HCT116 (cell line): ENCODE data around the gene EMSY. TPM values are rescaled to one million over a fixed set of nuclear protein-coding genes. Genes with fewer than 3 reads are reported as not detected.
"Not testable (repeated sequence)": the region's sequence is repeated elsewhere in the genome, so short reads cannot be mapped to it uniquely, and the experiment has no call there.

Source experiments
- ATAC-seq: fragments of 200-7000 bp; cut with Tn5 transposase; 2 replicates; pipeline ENCODE4 v1.9.1; 2020; ENCODE audit warnings: mild to moderate bottlenecking, moderate library complexity
- BruUV-seq: library from RNA; stranded (reverse); fragments of 400-500 nt; replicated peaks from 2 replicates; lab custom pipeline; 2021; lab: Mats Ljungman, UMichigan
- CTCF ChIA-PET: fragments of 300-600 bp; sonication (Branson Sonifier 250); formaldehyde crosslinking; loops from one replicate; lab custom pipeline; 2021; ENCODE audit warnings: antibody characterized with exemption; lab: Charles Lee
- POLR2A ChIA-PET: fragments of 300-600, 350-600 bp; sonication (Branson Sonifier 250); formaldehyde crosslinking; loops from one replicate; lab custom pipeline; 2021; ENCODE audit warnings: antibody characterized with exemption; lab: Charles Lee
- RAD21 ChIA-PET, 2 experiments: fragments of 300-600 bp; sonication (Branson Sonifier 250); formaldehyde crosslinking; loops; one replicate each; lab custom pipeline; 2023; ENCODE audit warnings: low total read pairs in 2 of 2; ENCODE audit not compliant: uncharacterized antibody in 2 of 2, unreplicated experiment in 2 of 2, low non-redundant PET in 1 of 2; lab: Charles Lee
- DNase-seq: peaks from one replicate; pipeline ENCODE4 v3.0.0-alpha.2; 2010; ENCODE audit warnings: low read depth, low spot score
- H2AFZ ChIP-seq: fragments of 200-600 bp; shearing (Covaris generic), sonication (generic); 2 replicates; pipeline ENCODE4 v1.6.1; 2017; ENCODE audit warnings: low read depth, mixed run types, mixed read lengths, antibody characterized with exemption, low read length; ENCODE audit not compliant: poor library complexity, severe bottlenecking
- H3K27ac ChIP-seq: 2 replicates; pipeline ENCODE4 v1.5.1; 2012; ENCODE audit warnings: low read depth, low read length
- H3K27me3 ChIP-seq: fragments of 200-600 bp; sonication (generic); 2 replicates; pipeline ENCODE4 v1.6.1; 2016; ENCODE audit warnings: mixed run types, low read length, mixed read lengths; ENCODE audit not compliant: insufficient read depth
- H3K36me3 ChIP-seq, 2 experiments: fragments of 200-500 bp in 1 of 2; fragments of 200-600 bp in 1 of 2; sonication (Bioruptor generic) in 1 of 2; sonication (generic) in 1 of 2; 2 replicates each; pipeline versions ENCODE4 v1.5.1 to v1.6.1; 2014 to 2016; ENCODE audit warnings: low read length in 2 of 2, inconsistent platforms in 1 of 2, mixed read lengths in 1 of 2, mixed run types in 1 of 2; ENCODE audit not compliant: insufficient read depth in 2 of 2, control insufficient read depth in 1 of 2
- H3K4me1 ChIP-seq, 2 experiments: fragments of 200-600 bp in 1 of 2; sonication (generic) in 1 of 2; 2 replicates each; pipeline versions ENCODE4 v1.5.1 to v1.6.1; 2012 to 2017; ENCODE audit warnings: low read length in 2 of 2, inconsistent platforms in 1 of 2, mild to moderate bottlenecking in 1 of 2, mixed read lengths in 1 of 2, mixed run types in 1 of 2, moderate library complexity in 1 of 2; ENCODE audit not compliant: insufficient read depth in 2 of 2, control insufficient read depth in 1 of 2
- H3K4me2 ChIP-seq: fragments of 200-600 bp; sonication (generic); 2 replicates; pipeline ENCODE4 v1.6.1; 2017; ENCODE audit warnings: mixed run types, low read length, mixed read lengths
- H3K4me3 ChIP-seq, 2 experiments: fragments of 200-600 bp in 1 of 2; sonication (generic) in 1 of 2; replicated peaks in 1 of 2; 2 replicates each; pipeline ENCODE4 v1.5.1; 2011 to 2016; ENCODE audit warnings: low read length in 2 of 2, control low read depth in 1 of 2, low read depth in 1 of 2, mild to moderate bottlenecking in 1 of 2, mixed read lengths in 1 of 2, mixed run types in 1 of 2
- H3K79me2 ChIP-seq: fragments of 200-600 bp; sonication (generic); 2 replicates; pipeline ENCODE4 v1.6.1; 2017; ENCODE audit warnings: mild to moderate bottlenecking, mixed run types, low read length, moderate library complexity, mixed read lengths; ENCODE audit not compliant: insufficient read depth
- H3K9ac ChIP-seq: fragments of 200-600 bp; sonication (generic); 2 replicates; pipeline ENCODE4 v1.6.1; 2016; ENCODE audit warnings: low read length, mixed read lengths
- H3K9me2 ChIP-seq: fragments of 200-600 bp; sonication (generic), shearing (Covaris generic); 2 replicates; pipeline ENCODE4 v1.6.1; 2017; ENCODE audit warnings: mixed run types, mild to moderate bottlenecking, moderate library complexity; ENCODE audit not compliant: insufficient read depth
- H3K9me3 ChIP-seq, 2 experiments: fragments of 200-500 bp in 1 of 2; fragments of 200-600 bp in 1 of 2; sonication (Bioruptor generic) in 1 of 2; sonication (generic) in 1 of 2; 2 replicates each; pipeline ENCODE4 v1.6.1; 2014 to 2017; ENCODE audit warnings: low read length in 2 of 2, mixed read lengths in 2 of 2, inconsistent platforms in 1 of 2, low read depth in 1 of 2, mild to moderate bottlenecking in 1 of 2, mixed run types in 1 of 2, moderate library complexity in 1 of 2; ENCODE audit not compliant: control insufficient read depth in 1 of 2, insufficient read depth in 1 of 2
- H4K20me1 ChIP-seq: fragments of 200-600 bp; sonication (generic), shearing (Covaris generic); 2 replicates; pipeline ENCODE4 v1.6.1; 2017; ENCODE audit warnings: mixed run types, mild to moderate bottlenecking, moderate library complexity; ENCODE audit not compliant: insufficient read depth
- MAX ChIP-seq: IDR thresholded peaks from 2 replicates; pipeline ENCODE4 v1.6.1; 2012
- SP1 ChIP-seq: IDR thresholded peaks from 2 replicates; pipeline ENCODE4 v1.6.1; 2012; ENCODE audit warnings: low read depth
- ZFX ChIP-seq: fragments of 450-650 bp; IDR thresholded peaks from 2 replicates; pipeline ENCODE4 v1.6.1; 2017
- intact Hi-C: fragments of 100-400 bp; cut with micrococcal nuclease; formaldehyde crosslinking; loops from 2 replicates; pipeline ENCODE4 v1.10.0; 2022
- total RNA-seq: library from RNA; stranded (reverse); gene quantifications from one replicate; pipeline ENCODE4 v1.2.1, GENCODE V29; 2021; ENCODE audit not compliant: unreplicated experiment

Gene EMSY
- total RNA-seq, 1 experiment from 2014 or later, result 22.7 TPM

GRCh38 chr11:76397383-76397782 is 47.4 kb upstream of the EMSY start:
- ChIA-PET POLR2A (no interaction called here), CTCF (no interaction called here)
- TF ChIP-seq MAX, result no peak
- TF ChIP-seq SP1, result no peak

GRCh38 chr11:76400967-76401366 is 43.9 kb upstream of the EMSY start:
- Histone ChIP-seq H3K4me2 (no peak overlapping the region), H4K20me1 (no peaks in the 10 kb centered on the region), H3K79me2 (no peaks in the 10 kb centered on the region), H3K4me3 (no peak overlapping the region), H3K36me3 (no peaks in the 10 kb centered on the region), H2AFZ (no peak overlapping the region), H3K9me3 (no peaks in the 10 kb centered on the region), H3K27ac (no peak overlapping the region), H3K27me3 (no peaks in the 10 kb centered on the region), H3K4me1 (no peaks in the 10 kb centered on the region), H3K9ac (no peak overlapping the region), H3K9me2 (no peaks in the 10 kb centered on the region)
- POLR2A ChIA-PET, result no interaction called here
- BruUV-seq, result no TSS peak
- CTCF ChIA-PET, result no interaction called here
- RAD21 ChIA-PET, result no interaction called here
- DNase-seq (no peak), ATAC-seq (no peak)
- no peak for TF ChIP-seq ZFX
- intact Hi-C loops, result no loop called here

More at GRCh38 chr11:76397383-76397782, 47.4 kb upstream of the EMSY start:
- no peak for ATAC-seq
- RAD21 ChIA-PET, result no interaction called here
- Histone ChIP-seq H3K4me3 (no peak overlapping the region), H3K27me3 (no peaks in the 10 kb centered on the region), H2AFZ (no peak overlapping the region), H3K9me2 (no peaks in the 10 kb centered on the region), H4K20me1 (no peaks in the 10 kb centered on the region), H3K27ac (no peak overlapping the region), H3K79me2 (no peaks in the 10 kb centered on the region), H3K4me1 (no peaks in the 10 kb centered on the region), H3K36me3 (no peaks in the 10 kb centered on the region), H3K9me3 (no peaks in the 10 kb centered on the region), H3K4me2 (no peak overlapping the region), H3K9ac (no peak overlapping the region)
- no TSS peak for BruUV-seq
- no peak for DNase-seq
- intact Hi-C loops, result no loop called here

- intact Hi-C loops, CTCF ChIA-PET, H3K79me2 ChIP-seq, H3K9me2 ChIP-seq, ATAC-seq, BruUV-seq, H3K9me3 ChIP-seq, H3K36me3 ChIP-seq, DNase-seq, H3K27ac ChIP-seq, POLR2A ChIA-PET, RAD21 ChIA-PET, H3K4me2 ChIP-seq, H3K4me3 ChIP-seq, H3K4me1 ChIP-seq, H4K20me1 ChIP-seq, H3K9ac ChIP-seq, H3K27me3 ChIP-seq, H2AFZ ChIP-seq: not testable (repeated sequence)
Observed at GRCh38 chr11:76401484-76401883, 43.3 kb upstream of the EMSY start.
